Breast epithelium (tissue), 4 donors: ENCODE results near the gene ARID5B. TPM values are rescaled to one million over a fixed set of nuclear protein-coding genes. Genes with fewer than 3 reads are reported as not detected.
"Not testable (repeated sequence)": the region's sequence is repeated elsewhere in the genome, so short reads cannot be mapped to it uniquely, and the experiment has no call there.

ENCODE experiments used
- DNase-seq, 2 donors: peaks; one replicate each; pipeline ENCODE4 v3.0.0-alpha.2; 2019; ENCODE audit warnings: low spot score in 2 of 2
- H3K27ac ChIP-seq, 2 donors: fragments of 200-600 bp; sonication (generic) in 1 of 2; one replicate each; pipeline ENCODE4 v1.5.1; 2016 to 2019; ENCODE audit warnings: mild to moderate bottlenecking in 1 of 2
- H3K27me3 ChIP-seq, 2 donors: fragments of 200-600 bp; sonication (generic) in 1 of 2; one replicate each; pipeline versions ENCODE4 v1.5.1 to v1.6.0; 2017 to 2019; ENCODE audit warnings: control low read depth in 1 of 2, mild to moderate bottlenecking in 1 of 2
- H3K36me3 ChIP-seq: fragments of 200-600 bp; one replicate; pipeline ENCODE4 v1.5.1; 2019
- H3K4me1 ChIP-seq, 2 donors: fragments of 200-600 bp; sonication (generic); one replicate each; pipeline ENCODE4 v1.5.1; 2016 to 2019; ENCODE audit warnings: control low read depth in 1 of 2
- H3K4me3 ChIP-seq, 3 donors: fragments of 200-600 bp; sonication (generic); 1 replicate in 2 of 3; 2 replicates in 1 of 3; pipeline ENCODE4 v1.5.1; 2016 to 2019; ENCODE audit warnings: mild to moderate bottlenecking in 3 of 3, moderate library complexity in 2 of 3
- H3K9me3 ChIP-seq, 2 donors: fragments of 200-600 bp; sonication (generic) in 1 of 2; one replicate each; pipeline ENCODE4 v1.5.1; 2016 to 2019; ENCODE audit warnings: control low read depth in 1 of 2
- CTCF ChIP-seq, 3 donors: fragments of 450-650 bp; IDR thresholded peaks; one replicate each; pipeline ENCODE4 v1.5.1; 2016 to 2017; ENCODE audit warnings: antibody characterized with exemption in 3 of 3, mild to moderate bottlenecking in 3 of 3, moderate library complexity in 3 of 3
- POLR2A ChIP-seq: fragments of 450-650 bp; IDR thresholded peaks from one replicate; pipeline ENCODE4 v1.6.1; 2016; ENCODE audit warnings: antibody characterized with exemption, mild to moderate bottlenecking, moderate library complexity
- POLR2AphosphoS5 ChIP-seq, 3 donors: sonication (generic); formaldehyde crosslinking; IDR thresholded peaks; one replicate each; pipeline ENCODE4 v1.6.1; 2017; ENCODE audit warnings: antibody characterized with exemption in 3 of 3
- intact Hi-C: fragments of 100-400 bp; cut with DNase I; formaldehyde crosslinking; loops from one replicate; pipeline ENCODE4 v1.15.1; 2023; ENCODE audit warnings: low total_unique reads
- total RNA-seq, 3 donors: library from RNA; depleted of rRNA; stranded (reverse); fragments of >200 nt; gene quantifications; one replicate each; pipeline ENCODE4 v1.1.0, GENCODE V29; 2016

ARID5B gene
- total RNA-seq, 3 donors from 2014 or later: 89.5 to 166 (median 125) TPM

- no peak overlapping the region for H3K4me3 ChIP-seq
- no peak for TF ChIP-seq CTCF (IDR thresholded peaks at IDR 0.05)
- TF ChIP-seq POLR2A: no peak
- TF ChIP-seq POLR2AphosphoS5 (IDR thresholded peaks at IDR 0.05): no peak
- no peaks in the 10 kb centered on the region for H3K9me3 ChIP-seq
- no peak overlapping the region for H3K27ac ChIP-seq
- intact Hi-C loops: no loop called here
- no peaks in the 10 kb centered on the region for H3K27me3 ChIP-seq
- H3K4me1 ChIP-seq: no peaks in the 10 kb centered on the region
- H3K36me3 ChIP-seq: no peaks in the 10 kb centered on the region
- no peak for DNase-seq
These were observed 124.7 kb downstream of the ARID5B start for GRCh38 chr10:62025901-62026879.

- DNase-seq: no peak
- Histone ChIP-seq H3K4me1 (no peaks in the 10 kb centered on the region), H3K27ac (peak overlapping the region; percentile 68 to 80), H3K36me3 (no peaks in the 10 kb centered on the region), H3K27me3 (no peaks in the 10 kb centered on the region), H3K9me3 (no peaks in the 10 kb centered on the region), H3K4me3 (no peak overlapping the region)
- TF ChIP-seq POLR2A (no peak), POLR2AphosphoS5 (IDR thresholded peaks at IDR 0.05) (no peak), CTCF (IDR thresholded peaks at IDR 0.05) (no peak)
- intact Hi-C loops: no loop called here
These were observed 126.5 kb downstream of the ARID5B start for GRCh38 chr10:62027841-62028501.

GRCh38 chr10:62028502-62028842, 127.0 kb downstream of the ARID5B start:
- H3K4me1 ChIP-seq, DNase-seq, H3K4me3 ChIP-seq, H3K9me3 ChIP-seq, H3K27me3 ChIP-seq, H3K36me3 ChIP-seq, intact Hi-C loops: not testable (repeated sequence)
- H3K27ac ChIP-seq: peak overlapping the region; percentile 68 to 80

GRCh38 chr10:62029401-62029800, 127.9 kb downstream of the ARID5B start:
- intact Hi-C loops: no loop called here
- TF ChIP-seq POLR2A (no peak), POLR2AphosphoS5 (IDR thresholded peaks at IDR 0.05) (no peak), CTCF (IDR thresholded peaks at IDR 0.05) (no peak)
- no peak overlapping the region for H3K4me3 ChIP-seq

GRCh38 chr10:62031507-62031906, 130.0 kb downstream of the ARID5B start:
- TF ChIP-seq CTCF (IDR thresholded peaks at IDR 0.05): no peak
- no peak for TF ChIP-seq POLR2A
- TF ChIP-seq POLR2AphosphoS5 (IDR thresholded peaks at IDR 0.05): no peak
- DNase-seq: no peak
- Histone ChIP-seq H3K27ac (no peak overlapping the region), H3K4me3 (no peak overlapping the region), H3K9me3 (no peaks in the 10 kb centered on the region), H3K4me1 (peaks cover 0 to 3% of the 10 kb centered on the region in 2 donors), H3K27me3 (no peaks in the 10 kb centered on the region), H3K36me3 (no peaks in the 10 kb centered on the region)
- intact Hi-C loops: no loop called here

More at GRCh38 chr10:62029401-62029800, 127.9 kb downstream of the ARID5B start:
- Histone ChIP-seq H3K36me3 (no peaks in the 10 kb centered on the region), H3K27ac (peak overlapping the region in 1 of 2 donors; percentile 32), H3K9me3 (no peaks in the 10 kb centered on the region), H3K4me1 (no peaks in the 10 kb centered on the region), H3K27me3 (no peaks in the 10 kb centered on the region)
- no peak for DNase-seq
